Stimulated activated CD4-positive, alpha-beta T cell treated with anti-CD3 and anti-CD28 coated beads, Interleukin-4, amount 100 ng/mL, for 48 hours (primary cell): ENCODE results near the gene USP10.
A peak's percentile ranks its signal among the peaks of the same experiment; 100 is the strongest.
"Not testable (repeated sequence)": the region's sequence is repeated elsewhere in the genome, so short reads cannot be mapped to it uniquely, and the experiment has no call there.

Experiments used
- DNase-seq, 2 donors: peaks; one replicate each; pipeline ENCODE4 v3.0.0-alpha.2; 2020; ENCODE audit warnings: low read depth in 2 of 2

USP10 gene

DNA sequence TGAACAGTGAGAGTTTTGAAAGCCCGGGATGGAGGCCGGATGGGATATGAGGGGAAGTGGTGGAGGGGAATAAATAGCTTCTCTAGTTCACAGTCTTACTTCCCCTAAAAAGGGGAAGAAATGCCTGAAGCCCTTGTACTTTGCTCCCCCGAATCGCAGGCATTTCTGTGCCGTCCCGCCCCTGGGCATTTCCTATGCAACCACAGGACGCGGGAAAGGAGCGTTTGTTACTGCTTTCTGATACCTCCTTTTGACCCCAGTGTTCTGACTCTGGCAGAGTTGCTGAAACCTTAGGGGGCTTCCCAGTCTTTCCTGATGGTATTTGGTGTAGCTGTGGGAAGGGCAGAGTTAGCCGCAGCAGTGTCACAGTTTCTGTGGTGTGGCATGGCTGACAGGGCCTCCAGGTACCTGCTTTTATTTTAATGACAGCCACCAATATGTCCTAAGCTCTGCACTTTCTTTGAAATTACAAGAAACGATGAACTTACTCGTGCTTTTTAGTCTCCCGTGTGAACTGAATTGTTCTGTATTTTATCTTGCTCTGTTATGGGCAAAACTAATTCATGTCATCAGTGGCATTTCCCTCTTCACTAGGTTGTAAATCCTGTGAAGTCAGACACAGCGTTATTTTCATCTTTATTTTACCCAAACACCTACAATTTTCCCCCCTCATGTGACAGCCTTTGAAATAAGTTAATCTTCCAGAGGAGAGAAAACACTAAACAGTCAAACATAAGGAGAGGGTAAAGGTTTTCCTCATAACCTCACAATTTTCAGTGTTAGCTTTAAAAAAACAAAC, 27.1 kb downstream of the USP10 start:
- no peak for DNase-seq

DNA sequence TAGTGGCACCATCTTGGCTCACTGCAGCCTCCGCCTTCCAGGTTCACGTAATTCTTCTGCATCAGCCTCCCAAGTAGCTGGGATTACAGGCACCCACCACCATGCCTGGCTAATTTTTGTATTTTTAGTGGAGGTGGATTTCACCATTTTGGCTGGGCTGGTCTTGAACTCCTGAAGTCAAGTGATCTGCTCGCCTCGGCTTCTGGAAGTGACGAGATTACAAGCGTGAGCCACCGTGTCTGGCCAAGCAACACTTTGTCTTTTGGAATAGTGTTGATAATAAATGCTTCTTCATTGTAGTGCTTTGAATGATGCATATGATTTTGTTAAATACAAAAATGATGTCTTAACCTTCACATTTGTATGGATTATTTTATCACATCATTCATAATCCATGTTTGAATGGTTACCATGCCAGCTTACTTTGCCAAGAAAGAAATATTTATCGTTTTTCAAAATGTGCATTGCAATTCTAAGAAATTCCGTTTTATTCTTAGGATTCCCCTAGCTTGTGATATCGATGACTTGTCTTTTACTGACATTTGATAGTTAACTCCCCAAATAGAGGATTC, 29.1 kb downstream of the USP10 start:
- no peak for DNase-seq

DNA sequence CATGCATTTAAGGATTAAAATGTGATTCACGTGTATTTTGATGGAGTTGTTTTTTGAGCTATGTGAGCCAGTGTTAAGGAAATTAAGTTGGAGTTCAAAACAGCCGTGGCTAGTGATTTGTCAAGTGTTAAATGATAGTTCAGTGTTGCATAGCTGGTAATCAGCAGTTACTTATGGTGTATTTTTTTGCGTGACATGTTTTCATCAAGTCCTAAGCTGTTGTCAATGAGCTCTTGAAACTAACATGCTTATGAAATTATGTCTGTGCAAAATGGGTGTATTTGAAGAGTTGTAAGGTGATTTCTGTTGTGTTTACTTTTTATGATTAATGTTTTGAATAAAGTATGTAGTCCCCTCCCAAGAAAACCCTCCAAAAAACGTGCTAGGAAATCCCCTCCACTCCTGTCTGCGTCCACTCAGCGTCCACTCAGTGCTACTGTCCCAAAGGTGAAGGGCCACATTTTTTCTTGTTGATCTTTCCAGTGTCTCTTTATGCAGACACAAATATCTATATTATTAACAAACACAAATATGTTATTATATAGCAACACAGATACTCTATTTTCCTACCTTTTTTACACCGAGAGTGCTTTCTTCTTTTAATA, 30.0 kb downstream of the USP10 start:
- no peak for DNase-seq

DNA sequence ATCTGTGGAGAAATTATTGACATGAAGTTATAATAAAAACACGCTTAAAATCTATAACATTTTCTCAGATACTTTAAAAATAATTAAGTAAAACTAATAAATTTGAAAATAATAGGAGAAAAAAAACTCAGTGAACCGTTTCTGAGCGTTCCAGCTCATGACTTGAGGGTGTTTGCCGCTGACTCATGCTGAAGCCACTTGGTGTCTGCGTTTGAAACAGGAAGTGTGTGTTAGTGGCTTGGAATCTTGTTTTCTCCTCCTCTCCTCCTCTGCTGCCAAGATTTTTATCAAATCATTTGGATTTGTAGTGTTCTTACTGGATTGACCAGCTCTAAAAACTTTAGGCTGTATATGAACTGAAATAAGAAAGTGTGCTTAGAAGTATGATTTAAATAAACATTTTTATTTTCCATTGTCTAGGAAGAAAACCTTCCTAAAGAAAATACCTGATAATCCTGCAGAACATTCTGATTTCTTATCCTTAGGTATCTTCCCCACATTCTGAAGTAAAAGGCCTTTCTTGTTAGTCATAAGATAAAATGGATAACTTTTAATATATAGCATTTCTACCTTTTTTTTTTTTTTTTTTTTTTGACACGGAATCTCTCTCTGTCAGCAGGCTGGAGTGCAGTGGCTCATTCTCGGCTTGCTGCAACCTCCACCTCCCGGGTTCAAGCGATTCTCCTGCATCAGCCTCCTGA, 30.8 kb downstream of the USP10 start:
- no peak for DNase-seq

DNA sequence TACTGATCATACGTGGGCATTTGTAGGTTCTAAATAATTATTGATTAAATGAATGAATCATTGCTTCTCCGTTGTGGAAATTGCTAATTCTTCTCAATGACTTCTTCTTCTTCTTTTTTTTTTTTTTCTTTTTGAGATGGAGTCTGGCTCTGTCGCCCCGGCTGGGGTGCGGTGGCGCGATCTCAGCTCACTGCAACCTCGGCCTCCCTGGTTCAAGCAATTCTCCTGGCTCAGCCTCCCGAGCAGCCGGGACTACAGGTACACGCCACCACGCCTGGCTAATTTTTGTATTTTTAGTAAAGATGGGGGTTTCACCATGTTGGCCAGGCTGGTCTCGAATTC, 32.5 kb downstream of the USP10 start:
- DNase-seq, result not testable (repeated sequence)

DNA sequence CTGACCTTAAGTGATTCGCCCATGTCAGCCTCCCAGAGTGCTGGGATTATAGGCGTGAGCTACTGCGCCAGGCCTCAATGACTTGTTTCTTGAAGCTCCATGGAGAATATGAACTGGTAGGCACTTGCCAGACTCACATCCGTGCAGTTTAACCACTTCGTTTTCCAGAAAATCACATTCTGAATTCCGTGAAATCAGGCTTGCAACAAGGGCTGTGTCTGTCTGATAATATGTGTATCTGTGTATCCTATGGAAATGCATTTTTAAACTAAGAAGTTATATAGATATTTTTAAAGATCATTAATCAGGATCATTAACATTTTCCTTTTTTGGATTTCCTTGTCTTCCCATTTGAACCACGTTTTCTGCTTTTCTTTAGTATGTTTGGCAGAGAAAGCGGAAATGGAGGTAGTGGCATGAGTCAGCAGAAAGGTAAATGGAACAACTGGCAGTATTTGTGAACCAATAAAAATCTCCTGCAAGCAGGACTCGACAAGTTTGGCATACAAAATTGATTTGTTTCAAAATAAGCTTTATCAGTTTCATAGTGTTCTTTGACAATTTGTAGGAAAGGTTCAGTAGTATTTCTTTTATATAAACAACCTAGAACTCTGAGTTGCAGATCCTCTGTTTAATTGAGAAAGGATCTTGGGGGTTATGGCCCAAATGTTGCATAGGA, 33.0 kb downstream of the USP10 start:
- DNase-seq, result no peak

DNA sequence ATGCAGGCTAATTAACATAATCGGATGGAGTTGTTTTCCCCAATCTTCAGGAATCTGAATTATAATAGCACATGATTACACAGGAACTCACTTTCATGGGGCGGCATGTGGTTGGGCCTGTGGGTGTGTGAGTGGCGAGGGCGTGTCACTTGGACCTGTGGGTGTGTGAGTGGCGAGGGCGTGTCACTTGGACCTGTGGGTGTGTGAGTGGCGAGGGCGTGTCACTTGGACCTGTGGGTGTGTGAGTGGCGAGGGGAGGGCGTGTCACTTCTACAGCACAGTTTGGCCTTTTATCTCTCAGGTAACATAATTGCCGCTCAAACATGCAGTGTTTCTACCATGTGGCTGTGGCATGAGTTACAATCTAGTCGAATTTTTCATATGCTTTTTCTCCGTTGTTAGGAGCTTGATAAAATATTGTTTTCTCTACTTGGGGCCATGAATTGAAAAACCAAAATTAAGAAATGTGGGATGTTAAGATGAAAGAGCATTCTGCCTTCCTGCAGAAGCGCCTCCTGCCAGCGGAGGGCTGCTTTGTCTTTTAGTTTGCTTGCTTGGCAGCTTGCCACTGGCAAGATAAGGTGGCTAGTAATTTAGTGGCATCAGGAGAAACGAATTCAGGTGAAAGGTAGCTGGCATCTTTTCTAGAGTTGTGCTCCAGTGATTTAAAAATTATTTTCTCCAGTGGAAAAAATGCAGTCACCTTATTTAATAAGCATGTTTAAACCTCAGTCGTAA, 36.2 kb downstream of the USP10 start:
- DNase-seq, result no peak

DNA sequence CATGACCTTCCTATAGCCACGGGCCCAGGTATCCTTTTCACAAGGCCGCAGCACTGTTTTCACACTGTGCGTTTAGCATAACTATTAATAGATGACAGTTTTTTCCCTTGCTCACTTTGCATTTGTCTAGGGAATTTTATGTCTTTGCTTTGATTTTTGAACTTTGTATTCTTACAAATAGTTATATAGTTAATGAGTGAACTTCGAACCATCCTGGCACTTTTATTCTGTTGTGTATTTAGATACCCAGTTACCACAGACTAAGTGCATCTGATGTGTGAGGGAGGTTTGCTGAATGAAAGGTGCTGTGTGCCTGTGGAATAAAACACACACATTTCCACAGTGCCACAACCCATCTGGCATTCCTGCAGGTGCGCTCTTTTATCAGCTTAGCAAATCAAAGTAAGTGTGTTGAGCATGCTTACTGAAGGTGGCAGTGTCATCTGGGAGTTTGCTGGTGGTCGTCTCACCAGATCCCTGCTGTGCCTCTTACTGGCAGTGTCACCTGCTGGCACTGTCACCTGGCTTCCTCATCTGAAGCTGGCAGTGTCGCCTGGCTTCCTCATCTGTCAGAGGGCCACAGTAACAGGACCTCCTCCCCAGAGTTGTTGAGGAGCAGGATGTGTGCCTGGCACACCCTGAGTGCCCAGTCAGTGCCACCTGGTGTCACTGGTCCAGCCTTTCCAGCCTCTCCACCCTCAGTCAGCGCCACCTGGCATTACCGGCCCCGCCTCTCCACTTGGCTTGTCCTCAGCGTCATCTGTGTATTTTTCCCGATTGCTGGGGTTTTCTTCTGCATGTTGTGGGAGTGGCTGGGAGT, 37.6 kb downstream of the USP10 start:
- DNase-seq, result no peak

DNA sequence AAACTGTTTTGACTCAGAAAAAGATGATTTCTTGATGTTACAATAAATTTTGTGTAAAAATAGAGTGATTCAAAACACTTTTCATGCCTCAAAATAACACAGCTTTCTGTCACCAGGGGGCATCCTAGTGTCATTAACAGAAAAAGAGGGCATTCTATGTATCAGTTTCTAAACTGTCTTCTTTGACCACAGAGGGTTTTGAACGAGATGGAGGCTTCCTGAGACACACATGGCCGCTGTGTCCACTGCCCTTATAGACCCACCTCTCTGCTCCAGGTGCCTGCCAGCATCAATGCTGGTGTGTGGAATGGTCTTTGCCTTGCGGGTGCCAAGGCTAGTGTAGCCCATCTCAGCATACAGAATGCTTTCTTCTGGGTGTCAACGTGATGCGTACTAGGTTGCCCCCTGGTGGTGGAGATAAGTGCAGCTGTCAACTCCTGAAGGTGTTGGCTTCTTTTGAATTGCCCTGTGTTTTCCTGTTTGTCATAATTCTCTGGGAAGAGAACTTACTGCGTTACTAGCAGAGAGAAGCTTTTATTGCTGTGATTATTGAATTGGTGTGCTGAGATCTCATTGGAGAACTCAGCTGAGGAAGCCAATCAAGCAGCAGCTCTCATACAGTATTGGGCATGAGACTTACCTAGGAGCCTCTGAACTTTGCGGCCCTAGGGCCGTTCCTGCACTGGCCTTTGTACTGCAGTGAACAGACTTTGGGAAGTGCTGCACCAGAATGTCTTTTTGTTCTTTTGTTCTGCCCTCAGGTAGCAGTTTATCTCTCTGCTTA, 38.6 kb downstream of the USP10 start:
- peak; percentile 65 to 66 for DNase-seq

DNA sequence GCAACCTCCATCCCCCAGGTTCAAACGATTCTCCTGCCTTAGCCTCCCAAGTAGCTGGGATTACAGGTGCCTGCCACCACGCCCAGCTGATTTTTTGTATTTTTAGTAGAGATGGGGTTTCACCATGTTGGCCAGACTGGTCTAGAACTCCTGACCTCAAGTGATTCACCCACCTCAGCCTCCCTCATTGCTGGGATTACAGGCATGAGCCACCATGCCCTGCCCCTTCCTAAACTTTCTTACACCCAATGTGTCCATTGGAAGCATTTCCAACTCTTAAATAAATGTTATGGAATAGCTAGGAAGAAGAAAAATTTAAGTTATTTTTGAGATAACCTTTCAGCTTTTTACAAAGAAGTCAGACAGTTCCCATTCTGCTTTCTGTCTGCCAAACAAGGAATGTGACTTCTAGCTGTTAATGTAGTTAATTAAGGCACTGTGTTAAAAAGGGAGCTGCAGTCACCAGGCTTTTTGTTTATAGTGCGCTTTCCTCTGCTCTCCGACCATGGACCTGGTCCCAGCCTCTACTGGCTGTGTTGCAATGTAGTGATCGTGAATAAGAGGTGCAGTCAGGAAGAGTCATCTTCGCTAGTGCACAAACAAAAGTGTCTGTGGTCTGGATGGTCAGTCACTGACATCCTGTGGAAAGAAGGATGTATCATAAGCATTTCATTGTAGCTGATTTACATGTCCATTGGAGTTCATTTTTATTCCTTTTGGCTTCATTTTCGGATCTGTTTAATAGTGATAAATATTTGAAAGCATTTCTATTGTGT, 39.7 kb downstream of the USP10 start:
- DNase-seq, result no peak

DNA sequence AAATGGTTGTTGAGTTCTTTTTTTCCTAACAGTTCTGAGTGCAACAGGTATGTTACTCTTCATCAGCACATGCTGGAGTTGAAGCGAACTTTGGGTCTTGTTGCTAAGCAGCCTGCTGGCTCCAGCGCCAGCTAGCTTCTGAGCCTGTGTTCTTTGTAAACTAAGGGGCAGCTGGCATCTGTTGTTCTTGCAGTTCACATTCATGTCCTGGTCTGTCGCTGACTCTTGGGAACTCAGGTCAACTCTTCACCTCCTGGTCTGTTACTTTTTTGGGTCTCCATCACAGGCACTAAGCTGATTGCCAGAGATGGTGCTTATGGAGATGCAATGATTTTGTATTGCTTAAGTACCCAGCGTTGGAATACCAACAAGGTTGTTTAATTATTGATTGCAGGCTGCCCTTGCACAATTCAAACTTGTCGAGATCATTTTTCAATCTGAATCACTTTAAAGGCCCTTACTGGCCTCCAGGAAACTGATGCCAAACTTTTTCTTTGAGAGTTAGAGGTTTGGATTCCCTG, 40.9 kb downstream of the USP10 start:
- no peak for DNase-seq

DNA sequence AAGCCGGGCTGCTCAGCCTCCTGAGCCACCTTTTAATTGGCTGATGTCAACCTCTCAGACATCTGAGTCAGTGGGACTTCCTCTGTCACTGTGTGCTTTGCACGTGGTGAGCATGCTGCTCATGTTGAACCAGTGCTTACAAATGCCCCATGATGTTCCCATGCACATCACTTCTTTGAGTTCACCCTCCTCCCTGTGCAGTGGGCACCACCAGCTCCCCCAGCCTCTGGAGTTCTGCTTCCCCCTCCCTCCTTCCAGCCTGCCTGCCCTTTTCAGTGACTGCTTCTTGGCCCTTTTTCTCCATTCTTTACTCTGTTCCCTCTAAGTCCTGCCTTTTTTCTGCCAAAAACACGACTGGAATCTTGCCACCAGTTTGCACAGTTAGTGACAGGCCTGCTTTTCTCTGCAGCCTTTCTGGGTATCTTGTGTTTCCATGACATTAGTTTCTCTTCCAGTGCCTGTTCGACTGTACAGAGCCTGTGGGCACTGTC, 41.6 kb downstream of the USP10 start:
- no peak for DNase-seq

DNA sequence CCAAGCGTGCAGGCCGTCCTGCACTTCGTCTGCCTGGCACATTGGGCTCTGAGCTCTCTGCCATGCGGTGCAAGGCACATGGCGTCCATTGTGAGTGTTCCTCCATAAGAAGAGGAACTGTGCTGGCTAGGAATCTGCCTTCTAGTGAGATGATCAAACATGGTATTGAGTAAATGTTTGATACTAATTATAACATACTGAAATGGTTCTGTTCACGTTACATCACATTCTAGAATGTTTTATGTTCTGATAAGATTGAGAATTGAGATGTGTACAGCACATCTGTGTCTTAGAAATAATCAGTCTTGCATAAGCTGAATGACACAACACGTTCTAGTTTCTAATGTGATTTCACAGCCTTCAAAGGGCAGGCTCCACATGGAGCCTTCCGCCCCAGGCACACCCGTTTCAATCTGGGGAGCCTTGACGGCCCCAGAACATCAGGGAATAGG, 42.9 kb downstream of the USP10 start:
- no peak for DNase-seq

DNA sequence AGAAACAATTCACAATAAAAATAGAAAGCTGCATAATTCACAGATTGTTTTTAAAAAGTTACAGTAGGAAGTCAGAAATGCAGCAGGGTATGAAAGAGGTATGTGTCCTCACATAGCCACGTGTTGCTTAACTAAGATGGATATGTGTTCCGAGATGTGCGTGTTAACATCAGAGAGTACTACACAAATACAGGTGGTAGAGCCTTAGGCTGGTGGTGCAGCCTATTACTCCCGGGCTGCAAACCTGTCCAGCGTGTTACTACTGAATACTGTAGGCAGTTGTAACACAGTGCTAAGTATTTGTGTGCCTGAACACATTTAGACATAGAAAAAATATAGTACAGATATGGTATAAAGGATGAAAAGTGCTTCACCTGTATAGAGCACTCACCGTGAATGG, 46.4 kb downstream of the USP10 start:
- DNase-seq, result no peak

DNA sequence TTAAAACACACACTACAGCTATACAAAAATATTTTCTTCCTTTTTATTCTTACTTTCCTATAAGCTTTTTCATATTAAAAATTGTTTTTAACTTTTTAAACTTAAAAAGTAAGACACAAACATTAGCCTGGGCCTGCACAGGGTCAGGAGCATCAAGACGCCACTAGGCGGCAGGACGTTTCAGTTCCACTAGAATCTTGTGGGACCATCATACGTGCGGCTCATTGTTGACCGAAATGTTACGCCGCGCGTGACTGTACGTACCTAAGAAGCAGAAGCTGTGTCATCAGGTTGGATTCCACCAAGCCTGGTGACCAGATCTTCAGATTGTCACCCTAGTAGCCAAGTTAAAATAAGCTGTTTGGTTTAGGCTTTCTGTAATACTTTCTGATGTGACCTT, 47.1 kb downstream of the USP10 start:
- no peak for DNase-seq

DNA sequence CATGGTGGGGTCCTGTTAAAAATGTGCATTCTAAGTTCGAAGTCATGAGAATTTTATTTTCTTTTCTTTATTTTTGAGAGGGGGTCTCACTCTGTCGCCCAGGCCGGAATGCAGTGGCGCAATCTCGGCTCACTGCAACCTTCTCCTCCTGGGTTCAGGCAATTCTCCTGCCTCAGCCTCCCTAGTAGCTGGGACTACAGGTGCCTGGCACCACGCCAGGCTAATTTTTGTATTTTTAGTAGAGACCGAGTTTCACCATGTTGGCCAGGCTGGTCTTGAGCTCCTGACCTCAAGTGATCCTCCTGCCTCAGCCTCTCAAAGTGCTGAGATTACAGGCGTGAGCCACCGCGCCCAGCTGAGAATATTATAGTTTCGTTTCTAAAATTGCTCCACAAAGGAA, 48.4 kb downstream of the USP10 start:
- DNase-seq, result not testable (repeated sequence)

DNA sequence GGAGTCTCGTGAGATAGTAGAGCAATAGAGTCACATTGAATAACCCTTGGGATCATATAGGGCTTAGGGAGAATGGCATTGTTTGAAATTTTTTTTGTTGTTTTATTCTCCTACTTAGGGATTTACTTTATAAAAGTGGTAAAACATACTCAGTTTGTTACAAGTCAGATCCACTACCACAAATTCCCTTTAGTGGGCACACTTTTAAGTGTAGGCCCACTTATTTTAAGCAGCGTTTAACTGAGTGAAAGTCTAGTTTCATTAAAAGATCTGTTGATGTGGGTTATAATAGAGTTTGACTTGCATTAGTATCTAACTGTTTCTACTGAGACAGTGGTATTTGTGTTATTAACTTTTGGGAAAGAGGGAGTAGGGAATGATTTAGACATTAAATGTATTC, 49.3 kb downstream of the USP10 start:
- DNase-seq, result no peak

DNA sequence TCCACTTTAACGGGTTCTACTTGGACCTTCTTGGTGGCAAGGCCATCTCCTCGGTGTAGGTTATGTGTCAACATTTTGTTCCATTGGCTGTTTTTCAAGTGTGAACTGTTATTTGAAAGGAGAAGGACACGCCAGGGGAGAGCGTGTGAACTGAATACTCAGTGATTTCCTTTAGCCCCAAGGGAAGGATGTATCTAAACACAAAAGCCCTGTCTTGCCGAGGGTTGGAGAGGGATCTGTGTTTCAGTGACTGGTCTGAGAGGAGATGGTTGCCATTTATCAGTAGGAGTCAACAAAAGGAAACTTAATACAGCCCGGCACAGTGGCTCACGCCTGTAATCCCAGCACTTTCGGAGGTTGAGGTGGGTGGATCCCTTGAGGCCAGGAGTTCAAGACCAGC, 50.0 kb downstream of the USP10 start:
- DNase-seq, result no peak

DNA sequence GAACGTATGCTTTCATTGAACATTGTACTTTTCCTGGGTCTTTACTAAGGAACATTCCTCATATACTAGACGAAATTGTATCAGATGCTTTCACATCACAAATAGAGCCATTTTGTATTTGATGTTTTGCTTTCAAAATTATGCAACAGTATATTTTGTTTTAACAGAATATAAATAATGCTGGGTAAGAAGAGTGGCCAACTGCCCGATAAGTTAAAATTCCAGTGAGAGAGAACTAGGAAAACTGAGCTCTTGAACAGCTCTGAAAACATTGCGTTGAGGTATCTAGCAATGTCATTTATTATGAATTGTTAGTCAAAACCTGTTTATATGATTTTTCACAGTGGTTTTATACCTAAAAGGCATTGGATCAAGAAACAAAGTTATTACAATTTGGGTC, 50.8 kb downstream of the USP10 start:
- DNase-seq, result no peak
